HepG2 (cell line): ENCODE results near the gene TMEM200C. TPM values are rescaled to one million over a fixed set of nuclear protein-coding genes. Genes with fewer than 3 reads are reported as not detected.
A peak's percentile ranks its signal among the peaks of the same experiment; 100 is the strongest.

Experiments used
- PHB2 ChIP-seq: fragments of 450-650 bp; IDR thresholded peaks from 2 replicates; pipeline ENCODE4 v1.6.1; 2018; ENCODE audit not compliant: partially characterized antibody
- PRDM15 ChIP-seq: sonication (generic); formaldehyde crosslinking; IDR thresholded peaks from 2 replicates; pipeline ENCODE4 v1.4.0; 2020; ENCODE audit warnings: missing genetic modification reagents
- UBTF ChIP-seq: sonication (generic); formaldehyde crosslinking; IDR thresholded peaks from 2 replicates; pipeline ENCODE4 v1.4.0; 2020; ENCODE audit warnings: mild to moderate bottlenecking, missing genetic modification reagents
- XRCC5 ChIP-seq: fragments of 200-400 bp; formaldehyde crosslinking; optimal IDR thresholded peaks from 2 replicates; pipeline ENCODE3; 2017; ENCODE audit warnings: mild to moderate bottlenecking, low read length
- ZBTB4 ChIP-seq: sonication (generic); formaldehyde crosslinking; IDR thresholded peaks from 2 replicates; pipeline ENCODE4 v1.4.0; 2020; ENCODE audit warnings: missing genetic modification reagents, mild to moderate bottlenecking, borderline replicate concordance
- ZFYVE20 ChIP-seq: sonication (generic); formaldehyde crosslinking; IDR thresholded peaks from 2 replicates; pipeline ENCODE4 v1.8.0; 2023; ENCODE audit warnings: low read depth, mild to moderate bottlenecking, moderate library complexity, missing genetic modification reagents, borderline replicate concordance
- ZNF143 ChIP-seq: sonication (generic); formaldehyde crosslinking; IDR thresholded peaks from 2 replicates; pipeline ENCODE4 v1.4.0; 2020; ENCODE audit warnings: missing genetic modification reagents
- ZNF281 ChIP-seq: sonication (generic); formaldehyde crosslinking; IDR thresholded peaks from 2 replicates; pipeline ENCODE4 v1.4.0; 2020; ENCODE audit warnings: missing genetic modification reagents, borderline replicate concordance
- ZNF800 ChIP-seq: sonication (generic); formaldehyde crosslinking; IDR thresholded peaks from 2 replicates; pipeline ENCODE4 v1.4.0; 2020; ENCODE audit warnings: missing genetic modification reagents
- polyA plus RNA-seq, 8 experiments: library from polyadenylated mRNA; depleted of rRNA in 3 of 8; stranded (reverse) in 7 of 8; unstranded in 1 of 8; fragments of >200 nt; fragmentation: Illumina TruSeq in 4 of 8; extraction: Trizol in 4 of 8; gene quantifications; 2 replicates each; pipeline versions ENCODE4 v1.2.1 to v1.2.3, GENCODE V29; 2011 to 2016; ENCODE audit warnings: low read depth in 4 of 8, missing spikeins in 1 of 8, mixed read lengths in 1 of 8; ENCODE audit not compliant: insufficient read depth in 1 of 8
- total RNA-seq, 5 experiments: library from RNA; depleted of rRNA; stranded (reverse); fragments of >200 nt; fragmentation: Illumina TruSeq; extraction: Trizol; gene quantifications; 2 replicates each; pipeline ENCODE4 v1.2.3, GENCODE V29; 2016; ENCODE audit warnings: low read depth in 1 of 5

The TMEM200C gene
- total and polyA plus RNA-seq, 2 of the 13 experiments (the other 11 are each of a cell fraction or from before 2014, with no cell fraction given): 0.04 TPM; not detected in 1

- TF ChIP-seq ZFYVE20 (CRISPR knock-in tag) (no peak), ZBTB4 (CRISPR knock-in tag) (no peak), ZNF800 (CRISPR knock-in tag) (peak; percentile 66; the same call in 1 of the 2 replicates), PRDM15 (CRISPR knock-in tag) (peak; percentile 87), UBTF (CRISPR knock-in tag) (peak; percentile 49; the same call in 1 of the 2 replicates), ZNF281 (CRISPR knock-in tag) (no peak), PHB2 (no peak), ZNF143 (CRISPR knock-in tag) (no peak), XRCC5 (peak; percentile 25)
These were observed 786 bp upstream of the TMEM200C start (continued) for GRCh38 chr18:5895876-5896740.
